HL-60/S4 treated with retinoic acid at 250 ng/mL for 4 days and 3 days (cell line): ENCODE data around the gene C12orf43.

Source experiments
- in situ Hi-C: fragments of 300-500 bp; cut with MboI; formaldehyde crosslinking; loops from 2 replicates; pipeline ENCODE4 v1.7.0; 2022; ENCODE audit warnings: low sequenced_read_pairs

Gene C12orf43

DNA sequence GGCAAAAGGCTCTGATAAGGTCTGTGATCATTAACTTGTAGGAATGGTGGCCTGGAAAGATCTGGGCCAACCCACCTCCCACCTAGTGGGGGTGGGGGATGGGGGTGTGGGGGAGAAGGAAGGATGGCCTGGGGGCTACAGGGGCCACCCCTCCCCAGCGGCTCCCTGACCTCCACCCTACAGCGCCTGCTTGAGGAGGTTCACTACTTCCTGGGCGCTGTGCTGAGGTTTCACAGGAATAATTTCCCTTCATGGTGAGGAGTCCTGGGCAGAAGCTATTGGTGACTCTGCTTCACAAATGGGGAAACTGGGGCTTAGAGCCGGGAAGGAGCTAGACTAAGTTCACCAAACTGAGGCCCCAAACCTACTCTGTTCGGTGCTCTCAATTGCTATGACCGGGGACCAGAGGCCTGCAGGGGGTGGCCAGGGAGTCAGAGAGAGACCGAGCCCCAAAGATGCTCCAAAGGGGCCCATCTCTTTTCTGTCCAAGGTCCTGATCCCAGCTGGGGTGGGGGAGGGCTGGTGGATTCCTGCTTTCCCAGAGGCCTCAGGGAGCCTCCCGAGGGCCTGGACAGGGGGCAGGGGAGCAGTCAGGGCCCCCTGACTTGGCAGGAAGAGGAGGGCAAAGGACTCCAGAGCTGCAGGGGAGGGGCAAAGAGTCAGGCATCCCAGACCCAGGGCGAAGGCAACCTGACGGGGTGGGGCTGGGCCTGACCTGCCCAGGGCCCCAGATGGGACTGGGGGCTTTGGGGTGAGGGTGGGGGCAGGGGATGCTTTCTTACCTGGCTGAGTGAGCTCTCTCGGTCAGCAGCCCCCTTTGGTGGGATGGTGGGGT is 36.2 kb downstream of the C12orf43 start:
- in situ Hi-C loops, result no loop called here

DNA sequence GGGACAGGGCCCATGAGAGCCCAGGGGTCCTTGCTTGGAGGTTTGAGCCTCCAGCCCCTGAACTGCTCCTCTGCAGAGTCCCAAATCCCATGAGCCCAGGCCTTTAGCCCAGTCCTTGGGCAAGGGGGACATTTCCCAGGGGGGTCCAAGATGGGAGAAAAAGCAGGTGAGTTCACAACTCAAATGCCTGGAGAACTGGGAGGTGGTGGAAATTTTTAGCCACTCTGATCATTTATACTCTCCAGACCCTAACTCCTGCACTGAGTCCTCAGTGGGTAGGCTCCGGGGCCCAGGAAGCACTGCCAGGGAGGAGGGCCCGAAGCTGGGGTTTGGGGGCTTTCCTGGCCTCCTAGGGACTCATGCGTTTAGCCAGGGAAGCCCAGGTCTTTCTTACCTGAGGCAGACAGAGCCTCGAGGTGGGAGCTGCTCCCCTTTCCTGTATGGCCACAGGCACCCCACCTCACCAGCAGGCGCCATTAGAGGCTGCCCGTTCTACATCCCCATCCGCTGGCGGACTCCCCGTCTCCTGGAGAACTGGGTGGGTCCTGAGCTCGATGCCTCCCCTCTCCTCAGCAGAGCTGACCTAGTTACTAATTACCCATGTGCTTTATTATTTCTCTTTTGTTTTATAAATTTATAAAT is 36.9 kb downstream of the C12orf43 start:
- in situ Hi-C loops, result no loop called here

DNA sequence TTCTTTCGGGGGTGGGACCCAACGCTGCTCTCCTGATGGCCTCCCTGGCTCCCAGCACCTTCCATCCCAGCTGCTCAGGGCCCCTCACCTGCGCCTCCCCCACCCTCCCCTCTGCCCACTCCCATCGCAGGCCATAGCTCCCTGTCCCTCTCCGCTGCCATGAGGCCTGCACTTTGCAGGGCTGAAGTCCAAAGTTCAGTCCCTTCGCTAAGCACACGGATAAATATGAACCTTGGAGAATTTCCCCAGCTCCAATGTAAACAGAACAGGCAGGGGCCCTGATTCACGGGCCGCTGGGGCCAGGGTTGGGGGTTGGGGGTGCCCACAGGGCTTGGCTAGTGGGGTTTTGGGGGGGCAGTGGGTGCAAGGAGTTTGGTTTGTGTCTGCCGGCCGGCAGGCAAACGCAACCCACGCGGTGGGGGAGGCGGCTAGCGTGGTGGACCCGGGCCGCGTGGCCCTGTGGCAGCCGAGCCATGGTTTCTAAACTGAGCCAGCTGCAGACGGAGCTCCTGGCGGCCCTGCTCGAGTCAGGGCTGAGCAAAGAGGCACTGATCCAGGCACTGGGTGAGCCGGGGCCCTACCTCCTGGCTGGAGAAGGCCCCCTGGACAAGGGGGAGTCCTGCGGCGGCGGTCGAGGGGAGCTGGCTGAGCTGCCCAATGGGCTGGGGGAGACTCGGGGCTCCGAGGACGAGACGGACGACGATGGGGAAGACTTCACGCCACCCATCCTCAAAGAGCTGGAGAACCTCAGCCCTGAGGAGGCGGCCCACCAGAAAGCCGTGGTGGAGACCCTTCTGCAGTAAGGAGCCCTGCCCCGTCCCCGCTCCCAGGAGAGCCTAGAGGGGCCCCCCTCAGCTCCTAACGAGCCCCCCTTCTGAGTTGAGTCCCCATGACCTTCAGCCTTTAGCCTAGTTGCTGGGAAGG is 37.7 kb downstream of the C12orf43 start, which contains the start of gene HNF1A:
Gene HNF1A (plus strand): TSS at position 248 of the 924 bp plus-strand sequence. CDS start 226 bp downstream, at position 474.
- in situ Hi-C loops, result no loop called here

DNA sequence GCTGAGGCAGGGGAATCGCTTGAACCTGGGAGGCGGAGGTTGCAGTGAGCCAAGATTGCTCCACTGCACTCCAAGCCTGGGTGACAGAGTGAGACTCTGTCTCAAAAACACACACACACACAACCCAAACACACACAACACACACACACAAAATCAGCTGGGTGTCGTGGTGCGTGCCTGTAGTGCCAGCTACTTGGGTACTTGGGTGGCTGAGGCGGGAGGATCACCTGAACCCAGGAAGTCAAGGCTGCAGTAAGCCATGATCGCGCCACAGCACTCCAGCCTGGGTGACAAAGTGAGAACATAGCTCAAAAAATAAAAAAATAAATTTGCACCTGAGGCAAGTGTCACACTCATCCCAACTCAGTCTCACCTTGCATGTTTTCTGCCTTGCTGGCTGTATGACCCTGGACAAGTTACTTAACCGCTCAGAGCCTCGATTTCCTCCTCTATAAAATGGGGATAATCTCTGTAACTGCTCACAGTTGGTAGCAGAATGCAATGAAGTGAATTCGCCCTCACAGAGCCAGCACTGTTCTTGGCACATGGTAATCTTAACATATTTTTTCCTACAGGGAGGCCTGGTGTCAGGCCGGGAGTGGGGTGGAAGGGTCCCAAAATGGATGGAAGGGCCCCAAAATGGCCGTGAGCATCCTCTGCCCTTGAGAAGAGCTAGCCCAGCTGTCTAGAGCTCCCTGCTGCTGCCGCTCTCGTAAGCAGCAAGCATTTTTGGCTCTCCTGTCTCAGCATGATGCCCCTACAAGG is 38.6 kb downstream of the C12orf43 start:
- in situ Hi-C loops, result no loop called here

DNA sequence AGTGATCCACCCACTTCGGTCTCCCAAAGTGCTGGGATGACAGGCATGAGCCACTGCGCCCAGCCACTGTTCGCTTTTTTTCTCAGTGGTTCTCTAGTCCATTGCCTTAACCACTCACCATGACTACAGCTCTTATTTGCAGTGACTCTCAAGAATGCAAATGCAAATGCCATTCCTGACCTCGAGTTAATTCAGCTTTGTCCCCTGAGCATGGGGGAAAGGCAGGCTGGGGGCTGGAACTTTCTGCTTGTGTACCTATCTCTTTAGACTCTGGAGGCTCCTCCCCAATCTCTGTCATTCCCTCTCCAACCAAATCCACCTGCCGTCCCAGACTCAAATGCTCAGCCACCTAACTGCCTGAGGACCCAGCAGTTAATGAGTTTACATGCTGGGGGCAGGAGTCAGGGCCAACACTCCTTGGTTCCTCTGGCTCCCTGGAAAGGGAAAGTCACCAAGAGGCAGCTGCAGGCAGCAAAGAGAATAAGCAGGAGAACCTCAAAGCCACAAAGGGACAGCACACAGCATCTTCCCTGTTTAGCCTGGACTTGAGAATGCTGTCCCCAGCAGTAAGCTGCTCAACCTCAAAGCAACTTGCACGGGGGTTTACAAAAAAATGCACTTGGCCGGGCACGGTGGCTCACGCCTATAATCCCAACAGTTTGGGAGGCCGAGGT is 43.3 kb downstream of the C12orf43 start:
- in situ Hi-C loops, result loop anchor here (25.0 kb wide), 1 partner anchor 386 kb away; the partner anchor contains the start of gene POP5

DNA sequence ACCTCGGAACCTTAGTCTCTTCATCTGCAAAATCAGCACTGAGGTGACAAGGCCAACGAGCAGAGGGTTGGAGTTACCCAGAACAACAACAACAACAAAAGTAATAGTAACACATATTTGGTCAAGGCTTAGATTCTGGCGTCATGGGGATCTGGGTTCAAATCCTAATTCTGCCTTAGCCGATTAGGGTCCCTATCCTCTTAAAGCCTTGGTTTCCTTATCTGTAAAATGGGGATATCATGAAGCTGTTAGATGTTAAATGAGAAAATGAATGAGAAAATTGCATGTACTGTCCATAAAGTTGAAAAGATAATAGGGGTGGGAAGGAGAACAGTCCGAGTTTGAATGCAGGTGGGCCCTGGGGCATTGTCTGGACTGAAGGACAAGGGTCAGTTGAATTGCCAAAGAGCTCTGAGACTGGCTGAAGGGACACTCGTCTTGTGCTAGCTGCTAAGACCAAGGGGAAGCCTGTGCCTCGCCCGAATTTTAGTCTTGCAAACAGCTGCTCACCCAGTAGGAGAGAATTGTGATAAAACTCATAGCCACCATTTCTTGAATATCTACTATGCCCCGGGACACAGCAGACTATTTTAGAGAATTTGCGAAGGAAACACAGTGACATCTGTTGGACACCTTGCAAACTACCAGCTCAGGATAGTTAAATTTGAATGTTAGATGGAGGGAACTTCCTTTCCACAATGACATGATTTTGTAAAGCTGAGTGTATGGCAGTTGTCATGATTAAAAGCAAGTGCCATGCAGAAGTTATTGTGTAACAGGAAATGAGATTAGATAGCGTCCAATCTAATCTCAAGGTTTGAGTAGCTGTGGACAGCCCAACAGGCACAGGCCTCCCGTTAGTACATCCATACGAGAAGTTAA is 44.7 kb downstream of the C12orf43 start:
- in situ Hi-C loops, result loop anchor here (25.0 kb wide), 1 partner anchor 384 kb away; the partner anchor contains the start of gene POP5

DNA sequence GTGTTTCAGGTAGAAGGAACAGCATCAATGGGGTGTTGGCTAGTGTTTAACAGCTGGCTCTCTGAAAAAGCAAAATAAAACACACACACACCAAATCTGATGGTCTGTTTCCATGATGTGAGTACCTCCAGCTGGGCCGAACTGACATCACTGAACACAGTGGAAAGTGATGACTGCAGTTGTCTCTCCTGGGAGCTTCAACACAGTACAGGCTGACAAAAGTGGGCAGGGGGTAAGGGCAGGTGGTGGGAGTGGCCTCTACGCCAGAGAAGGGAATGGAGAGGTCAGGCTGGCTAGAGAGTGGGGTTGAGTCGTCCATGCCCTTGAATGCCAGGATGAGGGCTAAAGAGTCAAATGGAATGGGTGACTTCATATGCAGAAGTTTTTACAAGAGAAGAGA is 46.0 kb downstream of the C12orf43 start:
- in situ Hi-C loops, result loop anchor here (25.0 kb wide), 1 partner anchor 383 kb away; the partner anchor contains the start of gene POP5

DNA sequence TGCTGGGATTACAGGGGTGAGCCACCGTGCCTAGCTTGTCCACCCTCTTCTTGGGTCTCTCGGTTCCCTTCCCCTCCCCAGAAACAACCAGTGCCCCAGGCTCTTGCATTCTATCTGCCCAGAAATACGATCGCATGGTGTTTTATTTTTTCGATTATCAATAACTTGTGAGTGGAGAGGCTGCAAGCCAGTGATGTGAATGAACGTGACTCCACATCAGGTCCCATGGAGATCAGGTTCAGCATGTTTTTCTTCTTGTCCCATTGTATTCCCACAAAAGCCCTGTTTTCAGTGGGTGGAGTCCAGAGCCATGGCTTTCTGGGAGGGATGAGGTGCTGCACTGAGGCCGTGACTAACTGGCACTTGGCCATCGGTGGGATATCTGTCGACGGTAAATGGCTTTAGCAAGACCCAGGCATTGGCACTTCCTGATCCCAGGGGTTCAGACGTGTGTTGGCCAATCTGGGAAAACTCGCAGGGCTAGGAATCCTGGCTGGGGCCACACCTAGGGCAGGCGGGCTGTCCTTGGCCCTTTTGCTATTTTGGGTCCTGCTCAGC is 50.7 kb downstream of the C12orf43 start:
- in situ Hi-C loops, result loop anchor here (25.0 kb wide), 1 partner anchor 378 kb away; the partner anchor contains the start of gene POP5

DNA sequence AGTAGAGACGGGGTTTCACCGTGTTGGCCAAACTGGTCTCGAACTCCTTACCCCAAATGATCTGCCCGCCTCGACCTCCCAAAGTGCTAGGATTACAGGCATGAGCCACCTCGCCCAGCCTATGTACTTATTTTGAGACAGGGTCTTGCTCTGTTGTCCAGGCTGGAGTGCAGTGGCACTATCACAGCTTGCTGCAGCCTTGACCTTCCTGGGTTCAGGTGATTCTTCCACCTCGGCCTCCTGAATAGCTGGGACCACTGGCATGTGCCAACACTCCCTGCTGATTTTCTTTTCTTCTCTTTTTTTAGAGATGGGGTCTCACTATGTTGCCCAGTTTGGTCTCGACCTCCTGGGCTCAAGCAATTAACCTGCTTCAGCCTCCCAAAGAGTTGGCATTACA is 52.0 kb downstream of the C12orf43 start:
- in situ Hi-C loops, result loop anchor here (25.0 kb wide), 1 partner anchor 377 kb away; the partner anchor contains the start of gene POP5

DNA sequence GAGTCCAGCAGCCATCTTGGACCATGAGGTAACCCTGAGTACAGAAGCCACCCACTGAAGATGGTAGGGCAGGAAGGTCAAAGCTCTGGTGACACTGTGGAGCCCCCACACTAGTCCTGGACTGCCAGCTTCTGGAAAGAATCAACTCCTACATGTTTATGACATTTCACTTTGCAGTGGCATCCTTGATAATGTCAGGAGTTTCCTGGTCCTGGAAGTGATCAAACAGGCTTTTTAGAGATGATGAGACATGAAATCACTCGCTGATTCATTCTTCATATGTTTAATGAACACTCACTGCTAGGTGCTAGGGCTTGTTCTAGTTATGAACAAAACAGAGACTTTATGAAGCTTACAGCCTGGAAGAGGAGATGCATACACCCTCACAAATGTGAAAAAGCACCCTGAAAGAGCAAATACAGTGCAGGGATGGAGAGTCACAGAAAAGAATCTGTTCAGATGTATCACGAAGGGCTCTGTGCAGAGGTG is 53.7 kb downstream of the C12orf43 start:
- in situ Hi-C loops, result loop anchor here (25.0 kb wide), 1 partner anchor 375 kb away; the partner anchor contains the start of gene POP5

DNA sequence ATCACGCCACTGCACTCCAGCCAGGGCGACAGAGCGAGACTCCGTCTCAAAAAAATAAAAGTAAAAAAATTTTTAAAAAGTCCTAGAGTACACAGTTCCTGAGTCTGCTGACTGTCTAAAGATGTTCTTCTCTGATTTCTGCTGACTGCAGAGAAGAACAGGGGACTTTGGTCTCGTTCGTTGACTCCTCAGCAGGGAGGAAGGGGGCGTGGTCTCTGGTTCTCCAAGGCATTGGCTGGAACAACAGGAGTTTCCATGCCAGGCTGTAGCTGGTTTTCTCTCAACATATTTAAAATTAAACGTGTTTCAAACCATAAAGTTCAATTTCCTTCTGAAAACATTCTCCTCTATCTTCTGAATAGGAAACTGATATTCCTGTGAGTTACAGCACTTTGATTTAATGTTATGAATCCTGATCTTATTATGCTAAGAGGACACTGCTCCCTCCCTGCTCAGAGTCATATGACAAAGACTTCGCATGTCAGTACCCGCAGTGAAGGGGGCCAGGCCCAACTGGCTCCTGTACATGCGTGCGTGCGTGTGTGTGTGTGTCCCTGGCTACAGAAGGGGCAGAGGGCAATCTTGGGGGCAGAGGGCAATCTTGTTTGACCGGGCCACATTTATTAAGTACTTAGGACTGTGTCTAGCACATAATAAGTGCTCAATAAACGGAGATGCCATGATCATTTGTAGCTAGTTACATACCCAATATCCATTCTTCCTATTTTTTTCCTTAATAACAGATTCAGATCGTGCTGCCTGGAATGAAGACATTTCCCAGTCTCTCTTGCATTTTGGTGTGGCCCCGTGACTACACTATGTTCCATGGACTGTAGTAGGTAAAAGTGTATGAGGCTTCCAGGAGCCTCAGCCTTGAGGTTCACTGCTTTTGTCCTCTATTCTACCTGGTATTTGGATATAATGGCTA is 54.4 kb downstream of the C12orf43 start:
- in situ Hi-C loops, result loop anchor here (25.0 kb wide), 1 partner anchor 375 kb away; the partner anchor contains the start of gene POP5

DNA sequence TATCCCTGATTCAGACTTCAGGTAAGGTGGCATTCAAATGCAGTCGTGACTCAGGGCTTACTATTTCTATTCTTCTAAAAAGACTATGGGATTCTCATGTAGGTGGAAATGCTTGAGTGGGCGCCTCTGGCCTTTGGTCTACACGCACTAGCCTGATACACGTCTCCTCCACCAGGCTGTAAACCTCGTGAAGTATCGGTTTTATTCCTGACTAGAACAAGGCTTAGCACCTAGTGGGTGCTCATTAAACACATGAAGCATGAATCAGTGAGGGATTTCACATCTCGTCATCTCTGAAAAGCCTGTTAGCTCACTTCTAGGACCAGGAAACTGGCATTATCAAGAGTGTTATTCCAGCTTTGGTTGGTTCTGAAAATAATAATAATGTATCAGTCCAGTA is 55.6 kb downstream of the C12orf43 start:
- in situ Hi-C loops, result loop anchor here (25.0 kb wide), 1 partner anchor 373 kb away; the partner anchor contains the start of gene POP5

DNA sequence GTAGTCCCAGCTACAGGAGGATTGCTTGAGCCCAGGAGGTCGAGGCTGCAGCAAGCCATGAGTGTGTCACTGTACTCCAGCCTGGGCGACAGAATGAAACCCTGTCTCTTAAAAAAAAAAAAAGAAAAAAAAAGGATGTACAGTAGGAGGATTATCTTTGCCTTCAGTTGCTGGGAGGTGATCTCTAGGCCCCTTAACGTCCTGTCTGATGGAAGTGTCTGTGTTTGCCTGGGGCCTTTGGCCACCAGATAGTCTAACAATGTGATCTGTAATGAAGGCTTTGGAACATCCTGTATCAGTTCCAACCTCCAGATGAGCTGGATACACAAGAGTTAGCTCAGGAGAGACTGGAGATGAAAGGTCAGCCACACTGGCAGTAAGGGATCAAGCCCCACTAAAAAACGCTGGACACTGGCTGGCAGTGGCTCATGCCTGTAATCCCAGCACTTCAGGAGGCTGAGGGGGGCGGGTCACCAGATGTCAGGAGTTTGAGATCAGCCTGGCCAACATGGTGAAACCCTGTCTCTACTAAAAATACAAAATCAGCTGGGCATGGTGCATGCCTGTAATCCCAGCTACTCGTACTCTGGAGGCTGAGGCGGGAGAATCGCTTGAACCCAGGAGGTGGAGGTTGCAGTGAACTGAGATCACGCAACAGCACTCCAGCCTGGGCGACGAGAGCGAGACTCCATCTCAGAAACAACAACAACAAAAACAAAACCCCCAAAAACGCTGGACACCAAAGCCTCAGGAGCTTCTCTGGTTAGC is 57.0 kb downstream of the C12orf43 start:
- in situ Hi-C loops, result loop anchor here (25.0 kb wide), 1 partner anchor 372 kb away; the partner anchor contains the start of gene POP5

DNA sequence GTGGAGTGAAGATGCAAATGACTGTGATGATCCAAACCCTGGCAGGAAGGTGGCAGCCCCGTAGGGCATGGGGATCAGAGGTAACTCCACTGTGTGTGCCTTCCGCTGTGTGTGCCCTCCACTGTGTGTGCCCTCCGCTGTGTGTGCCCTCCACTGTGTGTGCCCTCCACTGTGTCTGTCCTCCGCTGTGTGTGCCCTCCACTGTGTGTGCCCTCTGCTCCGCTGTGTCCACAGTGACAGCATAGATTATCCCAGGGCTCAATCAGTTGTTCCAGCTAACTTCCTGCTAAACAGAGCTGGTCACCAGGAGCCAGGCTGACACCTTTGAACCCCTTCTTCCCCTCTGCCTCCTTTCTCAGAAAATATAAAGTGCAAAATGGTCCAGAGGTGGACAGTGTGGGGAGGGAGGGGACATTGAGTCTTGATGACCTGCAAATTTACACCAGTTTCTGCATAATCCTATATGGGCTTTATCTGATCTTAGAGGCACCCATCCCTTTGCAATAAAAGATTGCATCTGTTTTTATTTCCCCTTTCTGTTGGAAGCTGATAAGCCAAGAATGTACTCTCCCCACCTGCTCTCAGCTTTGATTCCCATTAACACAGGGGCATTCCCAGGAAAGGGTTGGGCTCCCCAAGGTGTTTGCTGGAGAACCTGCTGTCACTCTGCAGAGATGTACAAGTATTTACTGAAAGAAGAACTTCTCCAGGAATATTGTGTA is 59.5 kb downstream of the C12orf43 start:
- in situ Hi-C loops, result loop anchor here (25.0 kb wide), 1 partner anchor 369 kb away; the partner anchor contains the start of gene POP5

DNA sequence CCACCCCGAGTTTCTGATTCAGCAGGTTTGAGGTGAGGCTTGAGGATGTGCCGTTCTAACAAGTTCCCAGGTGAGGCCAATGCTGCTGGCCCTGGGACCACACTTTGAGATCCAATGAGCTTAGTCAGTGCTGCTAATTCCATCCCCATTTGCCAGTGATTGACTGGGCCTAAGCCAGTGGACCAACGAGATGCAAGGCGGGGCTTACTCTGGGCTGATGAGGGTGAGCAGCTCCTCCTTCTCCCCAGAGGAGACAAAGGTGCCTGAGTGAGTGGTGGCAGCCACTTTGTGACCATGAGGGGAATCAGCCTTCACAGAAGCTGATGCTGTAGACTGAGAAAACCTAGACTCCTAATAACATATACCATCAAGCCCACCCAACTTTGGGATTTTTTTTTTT is 61.1 kb downstream of the C12orf43 start:
- in situ Hi-C loops, result loop anchor here (25.0 kb wide), 1 partner anchor 368 kb away; the partner anchor contains the start of gene POP5
